GM23338 (cell line): ENCODE measurements around the gene ERN1.

Experiments used
- CREB1 ChIP-seq: fragments of 250-450 bp; sonication (Bioruptor Pico); IDR thresholded peaks from 2 replicates; pipeline ENCODE4 v1.5.0; 2020; ENCODE audit warnings: low read depth, mild to moderate bottlenecking, moderate library complexity
- POLR2AphosphoS5 ChIP-seq: IDR thresholded peaks from 2 replicates; pipeline ENCODE4 v1.6.1; 2016; ENCODE audit warnings: antibody characterized with exemption, low read depth
- TF ChIP-seq, protein P1 (sequence below), 2 experiments: fragments of 200-600 bp in 1 of 2; sonication (generic) in 1 of 2; conservative IDR thresholded peaks; 2 replicates each; pipeline versions ENCODE4 v1.5.1 to v1.6.1; 2016 to 2017; ENCODE audit warnings: antibody characterized with exemption in 2 of 2, low read depth in 2 of 2, mild to moderate bottlenecking in 2 of 2, moderate library complexity in 1 of 2

DNA sequence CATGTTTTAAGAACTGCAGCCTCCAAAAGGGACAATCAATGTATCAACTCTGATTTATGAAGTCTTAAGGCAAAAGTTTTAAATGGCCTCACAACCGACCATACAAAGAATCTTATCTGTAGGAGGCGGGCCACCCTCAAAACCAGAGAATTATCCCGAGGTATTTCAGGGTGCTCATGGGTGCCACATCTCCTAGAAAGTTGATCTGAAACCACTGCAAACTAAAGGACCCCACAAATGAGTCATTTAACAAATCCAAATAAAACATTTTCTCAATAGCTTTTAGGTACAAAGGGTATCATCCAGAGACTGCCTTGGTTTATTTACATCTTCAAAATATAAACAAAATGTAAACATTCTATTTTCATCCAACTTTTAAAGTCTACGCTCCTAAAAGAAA lies 6.8 kb downstream of the ERN1 start:
- TF ChIP-seq POLR2AphosphoS5 = no peak
- TF ChIP-seq, protein P1, sequence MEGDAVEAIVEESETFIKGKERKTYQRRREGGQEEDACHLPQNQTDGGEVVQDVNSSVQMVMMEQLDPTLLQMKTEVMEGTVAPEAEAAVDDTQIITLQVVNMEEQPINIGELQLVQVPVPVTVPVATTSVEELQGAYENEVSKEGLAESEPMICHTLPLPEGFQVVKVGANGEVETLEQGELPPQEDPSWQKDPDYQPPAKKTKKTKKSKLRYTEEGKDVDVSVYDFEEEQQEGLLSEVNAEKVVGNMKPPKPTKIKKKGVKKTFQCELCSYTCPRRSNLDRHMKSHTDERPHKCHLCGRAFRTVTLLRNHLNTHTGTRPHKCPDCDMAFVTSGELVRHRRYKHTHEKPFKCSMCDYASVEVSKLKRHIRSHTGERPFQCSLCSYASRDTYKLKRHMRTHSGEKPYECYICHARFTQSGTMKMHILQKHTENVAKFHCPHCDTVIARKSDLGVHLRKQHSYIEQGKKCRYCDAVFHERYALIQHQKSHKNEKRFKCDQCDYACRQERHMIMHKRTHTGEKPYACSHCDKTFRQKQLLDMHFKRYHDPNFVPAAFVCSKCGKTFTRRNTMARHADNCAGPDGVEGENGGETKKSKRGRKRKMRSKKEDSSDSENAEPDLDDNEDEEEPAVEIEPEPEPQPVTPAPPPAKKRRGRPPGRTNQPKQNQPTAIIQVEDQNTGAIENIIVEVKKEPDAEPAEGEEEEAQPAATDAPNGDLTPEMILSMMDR (conservative IDR thresholded peaks at IDR 0.05; ENCODE audit: low read depth in 2 of 2) = no peak
- TF ChIP-seq CREB1 (CRISPR knock-in tag) = no peak
